ENCODE results near the gene TBX1. TPM values are rescaled to one million over a fixed set of nuclear protein-coding genes. Genes with fewer than 3 reads are reported as not detected.

The TBX1 gene
- total RNA-seq, 4 donors from 2014 or later = 1.4 to 2.5 (median 1.8) TPM

- DNase-seq (ENCODE audit: extremely low spot score) = no peak
- Histone ChIP-seq H3K27me3 (peaks cover 0 to 27% (median 0%) of the 10 kb centered on the region in 4 donors), H3K36me3 (peaks cover 4 to 21% (median 14%) of the 10 kb centered on the region in 4 donors), H3K27ac (replicated peaks in 1 of 4) (no peak overlapping the region), H3K4me1 (no peaks in the 10 kb centered on the region), H3K4me3 (no peak overlapping the region), H3K9me3 (peaks cover 0 to 13% (median 5%) of the 10 kb centered on the region in 4 donors)
- intact Hi-C loops (cut with DNase I) = no loop called here
- 60% methylated on average over 1 of the region's 6 CpGs for WGBS
- TF ChIP-seq CTCF (IDR thresholded peaks at IDR 0.05) = no peak
- no peak for TF ChIP-seq POLR2AphosphoS5 (IDR thresholded peaks at IDR 0.05)
- no peak for TF ChIP-seq EP300 (IDR thresholded peaks at IDR 0.05)
- TF ChIP-seq POLR2A (IDR thresholded peaks at IDR 0.05; ENCODE audit: low read depth) = no peak
Measured at GRCh38 chr22:19786264-19786585, 25.6 kb downstream of the TBX1 start.

GRCh38 chr22:19786959-19787848 is 26.6 kb downstream of the TBX1 start:
- H3K9me3 ChIP-seq = peaks cover 0 to 11% (median 3%) of the 10 kb centered on the region in 4 donors
- 88% methylated on average over 17 of the region's 28 CpGs for WGBS
- no peaks in the 10 kb centered on the region for H3K4me1 ChIP-seq
- intact Hi-C loops (cut with DNase I) = no loop called here
- no peak overlapping the region for H3K4me3 ChIP-seq
- no peak for DNase-seq (ENCODE audit: extremely low spot score)
- H3K27me3 ChIP-seq = peaks cover 0 to 27% (median 0%) of the 10 kb centered on the region in 4 donors
- TF ChIP-seq POLR2AphosphoS5 (IDR thresholded peaks at IDR 0.05) (no peak), POLR2A (IDR thresholded peaks at IDR 0.05; ENCODE audit: low read depth) (no peak), CTCF (IDR thresholded peaks at IDR 0.05) (no peak), EP300 (IDR thresholded peaks at IDR 0.05) (no peak)
- peaks cover 4 to 21% (median 14%) of the 10 kb centered on the region in 4 donors for H3K36me3 ChIP-seq
- no peak overlapping the region for H3K27ac ChIP-seq (replicated peaks in 1 of 4)

- WGBS = 89% methylated on average over 7 of the region's 9 CpGs
- peaks cover 0 to 12% (median 0%) of the 10 kb centered on the region in 4 donors for H3K9me3 ChIP-seq
- no peak for DNase-seq (ENCODE audit: extremely low spot score)
- no peak for TF ChIP-seq CTCF (IDR thresholded peaks at IDR 0.05)
- no peak for TF ChIP-seq EP300 (IDR thresholded peaks at IDR 0.05)
- TF ChIP-seq POLR2A (IDR thresholded peaks at IDR 0.05; ENCODE audit: low read depth) = no peak
- no peak for TF ChIP-seq POLR2AphosphoS5 (IDR thresholded peaks at IDR 0.05)
- intact Hi-C loops (cut with DNase I) = no loop called here
- no peak overlapping the region for H3K4me3 ChIP-seq
- H3K36me3 ChIP-seq = peaks cover 4 to 24% (median 14%) of the 10 kb centered on the region in 4 donors
- no peaks in the 10 kb centered on the region for H3K4me1 ChIP-seq
- H3K27ac ChIP-seq (replicated peaks in 1 of 4) = no peak overlapping the region
- peaks cover 0 to 21% (median 0%) of the 10 kb centered on the region in 4 donors for H3K27me3 ChIP-seq
Measured at GRCh38 chr22:19787849-19788141, 27.2 kb downstream of the TBX1 start.

- Histone ChIP-seq H3K4me3 (no peak overlapping the region), H3K4me1 (no peaks in the 10 kb centered on the region), H3K27me3 (peaks cover 0 to 12% (median 0%) of the 10 kb centered on the region in 4 donors), H3K9me3 (peaks cover 0 to 12% (median 0%) of the 10 kb centered on the region in 4 donors), H3K36me3 (peaks cover 4 to 24% (median 14%) of the 10 kb centered on the region in 4 donors), H3K27ac (replicated peaks in 1 of 4) (no peak overlapping the region)
- intact Hi-C loops (cut with DNase I) = no loop called here
- no peak for TF ChIP-seq POLR2A (IDR thresholded peaks at IDR 0.05; ENCODE audit: low read depth)
- TF ChIP-seq CTCF (IDR thresholded peaks at IDR 0.05) = no peak
- no peak for TF ChIP-seq EP300 (IDR thresholded peaks at IDR 0.05)
- no peak for TF ChIP-seq POLR2AphosphoS5 (IDR thresholded peaks at IDR 0.05)
- 60% methylated on average over 1 of the region's 34 CpGs for WGBS
- DNase-seq (ENCODE audit: extremely low spot score) = no peak
Measured at GRCh38 chr22:19788661-19789225, 28.2 kb downstream of the TBX1 start.
